ENCODE data around the gene ZNF160. TPM values are rescaled to one million over a fixed set of nuclear protein-coding genes. Genes with fewer than 3 reads are reported as not detected.

The ZNF160 gene
- total RNA-seq, 1 donor from 2014 or later, result 86.0 TPM

DNA sequence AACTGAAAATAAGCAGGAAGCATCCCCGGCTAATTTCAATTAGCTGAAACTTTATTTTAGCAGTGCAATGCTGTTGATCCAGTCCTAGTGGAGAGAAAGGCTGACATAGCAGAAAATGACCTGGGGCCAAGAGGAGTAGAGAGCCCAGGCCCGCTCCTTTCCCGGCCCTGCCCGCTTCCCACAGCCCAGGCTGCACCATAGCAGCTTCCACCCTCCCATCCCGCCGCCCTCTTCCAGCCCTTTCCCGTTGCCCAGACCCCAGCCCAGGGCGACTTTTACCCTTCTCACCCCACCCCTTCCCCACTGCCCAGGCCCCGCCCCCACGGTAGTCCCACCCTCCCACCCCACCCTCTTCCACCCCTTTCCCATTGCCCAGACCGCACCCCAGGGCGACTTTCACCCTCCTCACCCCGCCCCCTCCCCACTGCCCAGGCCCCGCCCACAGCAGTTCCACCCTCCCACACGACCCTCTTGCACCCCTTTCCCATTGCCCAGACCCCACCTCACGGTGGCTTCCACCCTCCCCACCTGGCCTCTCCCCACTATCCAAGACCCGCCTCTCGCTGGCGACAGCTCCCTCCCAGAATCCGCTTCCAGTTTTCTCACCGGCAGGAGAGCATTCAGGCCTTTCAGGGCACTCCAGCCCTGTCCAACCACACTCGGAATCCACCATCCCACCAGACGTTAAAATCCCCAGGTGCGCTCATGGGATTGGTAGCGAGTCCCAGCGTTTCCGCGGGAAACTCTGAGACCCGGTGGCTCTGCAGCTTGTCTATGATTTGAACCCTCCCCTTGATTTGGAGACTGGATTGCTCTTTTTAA is 8.3 kb downstream of the ZNF160 start:
- peak overlapping the region; percentile 69 for H3K4me3 Mint-ChIP-seq
- Histone ChIP-seq H3K9me3 (ENCODE audit: low read depth) (no peaks in the 10 kb centered on the region), H2AFZ (replicated peaks) (no peak overlapping the region), H3K4me1 (peaks cover 8% of the 10 kb centered on the region), H3F3A (ENCODE audit: low read depth) (peaks cover 16% of the 10 kb centered on the region), H3K27ac (peak overlapping the region; percentile 53), H3K9ac (peak overlapping the region; percentile 52), H4K20me1 (ENCODE audit: low read depth) (peaks cover 79% of the 10 kb centered on the region), H3K4me3 (peak overlapping the region; percentile 39), H3K4me2 (peak overlapping the region; percentile 74), H3K36me3 (no peaks in the 10 kb centered on the region), H3K27me3 (no peaks in the 10 kb centered on the region), H3K79me2 (ENCODE audit: low read depth) (peaks cover 59% of the 10 kb centered on the region)
- peaks cover 4% of the 10 kb centered on the region for H3K27me3 Mint-ChIP-seq (ENCODE audit: insufficient read depth, low read depth)
- peak; percentile 84 for DNase-seq (ENCODE audit: low spot score)
- H3K27ac Mint-ChIP-seq, result no peak overlapping the region
- H3K4me1 Mint-ChIP-seq, result peaks cover 8% of the 10 kb centered on the region
- H3K9me3 Mint-ChIP-seq, result peaks cover 23% of the 10 kb centered on the region
- TF ChIP-seq CTCF (IDR thresholded peaks at IDR 0.05) (no peak), EZH2phosphoT487 (IDR thresholded peaks at IDR 0.05) (no peak), EZH2 (IDR thresholded peaks at IDR 0.05) (no peak)
- H3K36me3 Mint-ChIP-seq, result peaks cover 71% of the 10 kb centered on the region

DNA sequence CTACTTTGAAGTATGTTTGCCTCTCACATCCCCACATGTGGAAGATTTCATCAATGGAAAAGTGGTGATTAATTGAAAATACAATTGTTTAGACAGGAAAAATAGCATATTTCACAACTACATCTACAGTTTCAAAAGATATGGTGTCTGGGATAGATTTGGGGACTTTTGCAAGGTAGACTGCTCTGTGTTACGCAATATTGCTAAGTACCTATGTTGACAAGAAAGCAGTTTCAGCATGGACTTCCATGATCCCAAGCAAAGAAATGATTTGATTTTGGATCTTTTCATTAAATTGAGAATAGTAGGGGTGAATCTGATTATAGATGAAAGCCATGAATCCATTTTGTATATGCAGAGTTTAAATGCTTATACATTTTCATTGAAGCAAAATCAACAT is 10.5 kb downstream of the ZNF160 start:
- peaks cover 67% of the 10 kb centered on the region for H4K20me1 ChIP-seq (ENCODE audit: low read depth)
- peaks cover 41% of the 10 kb centered on the region for H3K79me2 ChIP-seq (ENCODE audit: low read depth)
- peaks cover 2% of the 10 kb centered on the region for H3K27me3 Mint-ChIP-seq (ENCODE audit: insufficient read depth, low read depth)
- H3K4me1 ChIP-seq, result peaks cover 8% of the 10 kb centered on the region
- H3F3A ChIP-seq (ENCODE audit: low read depth), result peaks cover 16% of the 10 kb centered on the region
- H3K36me3 Mint-ChIP-seq, result peaks cover 62% of the 10 kb centered on the region
- no peak overlapping the region for H2AFZ ChIP-seq (replicated peaks)
- no peaks in the 10 kb centered on the region for H3K36me3 ChIP-seq
- TF ChIP-seq CTCF (IDR thresholded peaks at IDR 0.05), result no peak
- no peak for TF ChIP-seq EZH2 (IDR thresholded peaks at IDR 0.05)
- no peak for TF ChIP-seq EZH2phosphoT487 (IDR thresholded peaks at IDR 0.05)
- H3K4me3 ChIP-seq, result no peak overlapping the region
- H3K27me3 ChIP-seq, result no peaks in the 10 kb centered on the region
- H3K4me3 Mint-ChIP-seq, result no peak overlapping the region
- H3K9me3 ChIP-seq (ENCODE audit: low read depth), result no peaks in the 10 kb centered on the region
- DNase-seq (ENCODE audit: low spot score), result no peak
- H3K4me1 Mint-ChIP-seq, result peaks cover 6% of the 10 kb centered on the region
- H3K9ac ChIP-seq, result no peak overlapping the region
- H3K9me3 Mint-ChIP-seq, result peaks cover 12% of the 10 kb centered on the region
- H3K4me2 ChIP-seq, result no peak overlapping the region
- no peak overlapping the region for H3K27ac Mint-ChIP-seq
- no peak overlapping the region for H3K27ac ChIP-seq

- no peak overlapping the region for H3K9ac ChIP-seq
- no peak overlapping the region for H3K4me3 ChIP-seq
- peak; percentile 61 for DNase-seq (ENCODE audit: low spot score)
- no peak overlapping the region for H2AFZ ChIP-seq (replicated peaks)
- H3F3A ChIP-seq (ENCODE audit: low read depth), result peaks cover 16% of the 10 kb centered on the region
- peaks cover 4% of the 10 kb centered on the region for H3K4me1 Mint-ChIP-seq
- H3K79me2 ChIP-seq (ENCODE audit: low read depth), result peaks cover 37% of the 10 kb centered on the region
- no peak overlapping the region for H3K27ac Mint-ChIP-seq
- no peak overlapping the region for H3K27ac ChIP-seq
- no peaks in the 10 kb centered on the region for H3K36me3 ChIP-seq
- H3K36me3 Mint-ChIP-seq, result peaks cover 63% of the 10 kb centered on the region
- H3K4me2 ChIP-seq, result no peak overlapping the region
- peaks cover 2% of the 10 kb centered on the region for H3K27me3 Mint-ChIP-seq (ENCODE audit: insufficient read depth, low read depth)
- H3K4me3 Mint-ChIP-seq, result no peak overlapping the region
- H3K9me3 ChIP-seq (ENCODE audit: low read depth), result no peaks in the 10 kb centered on the region
- H3K27me3 ChIP-seq, result no peaks in the 10 kb centered on the region
- H3K4me1 ChIP-seq, result peaks cover 8% of the 10 kb centered on the region
- H3K9me3 Mint-ChIP-seq, result peaks cover 8% of the 10 kb centered on the region
- H4K20me1 ChIP-seq (ENCODE audit: low read depth), result peaks cover 62% of the 10 kb centered on the region
- TF ChIP-seq EZH2 (IDR thresholded peaks at IDR 0.05) (no peak), CTCF (IDR thresholded peaks at IDR 0.05) (peak; percentile 21), EZH2phosphoT487 (IDR thresholded peaks at IDR 0.05) (no peak)
These were observed 11.6 kb downstream of the ZNF160 start for GRCh38 chr19:53091413-53092254.

Data from neural progenitor cell (in vitro differentiated cells).